ENCODE results near the gene CTSD.
A peak's percentile ranks its signal among the peaks of the same experiment; 100 is the strongest.

Gene CTSD

GRCh38 chr11:1755344-1755691 is 8.4 kb downstream of the CTSD start:
- H3K4me3 Mint-ChIP-seq, result peak overlapping the region; percentile 71
- H3K4me1 Mint-ChIP-seq, result peaks cover 60% of the 10 kb centered on the region
- H3K27me3 Mint-ChIP-seq, result peaks cover 3% of the 10 kb centered on the region
- H3K27ac Mint-ChIP-seq, result no peak overlapping the region
- H3K36me3 Mint-ChIP-seq, result peaks cover 2% of the 10 kb centered on the region
- no peaks in the 10 kb centered on the region for H3K9me3 Mint-ChIP-seq

- Mint-ChIP-seq H3K36me3 (peaks cover 2% of the 10 kb centered on the region), H3K27me3 (peaks cover 9% of the 10 kb centered on the region), H3K9me3 (no peaks in the 10 kb centered on the region), H3K4me1 (peaks cover 62% of the 10 kb centered on the region), H3K4me3 (peak overlapping the region; percentile 30), H3K27ac (no peak overlapping the region)
Observed at GRCh38 chr11:1754376-1755150, 9.2 kb downstream of the CTSD start.

DNA sequence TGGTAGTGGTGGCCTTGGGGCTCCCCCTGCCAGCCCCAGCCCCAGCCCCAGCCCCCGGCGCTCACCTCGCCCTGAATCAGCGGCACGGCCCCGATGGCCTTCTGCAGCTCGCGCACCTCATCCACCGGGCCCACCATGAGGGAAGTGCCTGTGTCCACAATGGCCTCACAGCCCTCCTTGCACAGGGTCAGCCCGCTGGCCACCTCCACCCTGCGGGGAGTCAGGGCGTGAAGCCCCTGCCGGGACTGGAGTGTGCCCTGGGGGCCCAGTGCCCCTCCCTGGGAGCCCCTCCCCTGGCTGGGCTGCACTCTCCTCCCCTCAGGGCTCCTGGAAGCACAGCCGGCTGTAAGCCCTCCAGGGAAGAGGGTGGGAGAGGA is 9.8 kb downstream of the CTSD start:
- no peak overlapping the region for H3K27ac Mint-ChIP-seq
- peaks cover 63% of the 10 kb centered on the region for H3K4me1 Mint-ChIP-seq
- no peaks in the 10 kb centered on the region for H3K9me3 Mint-ChIP-seq
- H3K4me3 Mint-ChIP-seq, result no peak overlapping the region
- H3K27me3 Mint-ChIP-seq, result peaks cover 11% of the 10 kb centered on the region
- H3K36me3 Mint-ChIP-seq, result peaks cover 2% of the 10 kb centered on the region

GRCh38 chr11:1753229-1753928 is 10.3 kb downstream of the CTSD start:
- H3K27ac Mint-ChIP-seq, result no peak overlapping the region

GRCh38 chr11:1752907-1753228 is 10.9 kb downstream of the CTSD start:
- Mint-ChIP-seq H3K36me3 (peaks cover 2% of the 10 kb centered on the region), H3K4me1 (peaks cover 54% of the 10 kb centered on the region), H3K4me3 (no peak overlapping the region), H3K27me3 (peaks cover 11% of the 10 kb centered on the region), H3K27ac (no peak overlapping the region), H3K9me3 (no peaks in the 10 kb centered on the region)

More at GRCh38 chr11:1753229-1753928, 10.3 kb downstream of the CTSD start:
- H3K36me3 Mint-ChIP-seq, result peaks cover 2% of the 10 kb centered on the region
- no peaks in the 10 kb centered on the region for H3K9me3 Mint-ChIP-seq
- H3K4me1 Mint-ChIP-seq, result peaks cover 57% of the 10 kb centered on the region
- H3K4me3 Mint-ChIP-seq, result no peak overlapping the region
- peaks cover 11% of the 10 kb centered on the region for H3K27me3 Mint-ChIP-seq

- Mint-ChIP-seq H3K9me3 (no peaks in the 10 kb centered on the region), H3K27me3 (peaks cover 11% of the 10 kb centered on the region), H3K4me1 (peaks cover 48% of the 10 kb centered on the region), H3K4me3 (no peak overlapping the region), H3K27ac (no peak overlapping the region), H3K36me3 (peaks cover 2% of the 10 kb centered on the region)
Observed at GRCh38 chr11:1751999-1752906, 11.5 kb downstream of the CTSD start.

GRCh38 chr11:1751531-1751921 is 12.2 kb downstream of the CTSD start:
- peaks cover 11% of the 10 kb centered on the region for H3K27me3 Mint-ChIP-seq
- H3K4me1 Mint-ChIP-seq, result peaks cover 41% of the 10 kb centered on the region
- no peak overlapping the region for H3K4me3 Mint-ChIP-seq

GRCh38 chr11:1750840-1751530 is 12.7 kb downstream of the CTSD start:
- Mint-ChIP-seq H3K27me3 (peaks cover 11% of the 10 kb centered on the region), H3K4me3 (no peak overlapping the region), H3K9me3 (no peaks in the 10 kb centered on the region), H3K27ac (no peak overlapping the region), H3K4me1 (peaks cover 36% of the 10 kb centered on the region), H3K36me3 (peaks cover 2% of the 10 kb centered on the region)

More at GRCh38 chr11:1751531-1751921, 12.2 kb downstream of the CTSD start:
- Mint-ChIP-seq H3K9me3 (no peaks in the 10 kb centered on the region), H3K27ac (no peak overlapping the region), H3K36me3 (peaks cover 2% of the 10 kb centered on the region)

DNA sequence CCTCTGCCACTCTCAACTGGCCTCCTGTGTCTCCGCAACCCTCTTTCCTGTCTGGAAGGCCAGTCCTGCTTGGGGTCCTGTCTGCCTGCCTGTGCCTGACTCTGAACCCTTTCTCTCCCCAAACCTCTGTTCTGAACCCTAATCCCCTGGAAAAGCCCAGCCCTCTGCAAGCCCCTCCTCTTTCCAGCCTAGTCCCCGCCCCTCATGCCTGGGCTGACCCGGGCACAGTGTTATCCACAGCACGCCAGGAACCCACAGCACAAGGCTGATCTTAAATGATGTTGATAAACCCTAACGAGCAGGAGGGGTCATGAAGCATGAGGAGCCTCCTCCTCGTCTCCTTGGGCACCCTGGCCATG is 13.3 kb downstream of the CTSD start, which contains the start of gene IFITM10:
TSS of gene IFITM10 (minus strand) at position 115 of the 359 bp plus-strand sequence. CDS start 153 bp downstream, outside the sequence.
- H3K27me3 Mint-ChIP-seq, result peaks cover 11% of the 10 kb centered on the region
- peaks cover 2% of the 10 kb centered on the region for H3K36me3 Mint-ChIP-seq
- peaks cover 31% of the 10 kb centered on the region for H3K4me1 Mint-ChIP-seq
- H3K4me3 Mint-ChIP-seq, result peak within 1 kb of the TSS; percentile 52
- no peak within 1 kb of the TSS for H3K27ac Mint-ChIP-seq
- H3K9me3 Mint-ChIP-seq, result no peaks in the 10 kb centered on the region

DNA sequence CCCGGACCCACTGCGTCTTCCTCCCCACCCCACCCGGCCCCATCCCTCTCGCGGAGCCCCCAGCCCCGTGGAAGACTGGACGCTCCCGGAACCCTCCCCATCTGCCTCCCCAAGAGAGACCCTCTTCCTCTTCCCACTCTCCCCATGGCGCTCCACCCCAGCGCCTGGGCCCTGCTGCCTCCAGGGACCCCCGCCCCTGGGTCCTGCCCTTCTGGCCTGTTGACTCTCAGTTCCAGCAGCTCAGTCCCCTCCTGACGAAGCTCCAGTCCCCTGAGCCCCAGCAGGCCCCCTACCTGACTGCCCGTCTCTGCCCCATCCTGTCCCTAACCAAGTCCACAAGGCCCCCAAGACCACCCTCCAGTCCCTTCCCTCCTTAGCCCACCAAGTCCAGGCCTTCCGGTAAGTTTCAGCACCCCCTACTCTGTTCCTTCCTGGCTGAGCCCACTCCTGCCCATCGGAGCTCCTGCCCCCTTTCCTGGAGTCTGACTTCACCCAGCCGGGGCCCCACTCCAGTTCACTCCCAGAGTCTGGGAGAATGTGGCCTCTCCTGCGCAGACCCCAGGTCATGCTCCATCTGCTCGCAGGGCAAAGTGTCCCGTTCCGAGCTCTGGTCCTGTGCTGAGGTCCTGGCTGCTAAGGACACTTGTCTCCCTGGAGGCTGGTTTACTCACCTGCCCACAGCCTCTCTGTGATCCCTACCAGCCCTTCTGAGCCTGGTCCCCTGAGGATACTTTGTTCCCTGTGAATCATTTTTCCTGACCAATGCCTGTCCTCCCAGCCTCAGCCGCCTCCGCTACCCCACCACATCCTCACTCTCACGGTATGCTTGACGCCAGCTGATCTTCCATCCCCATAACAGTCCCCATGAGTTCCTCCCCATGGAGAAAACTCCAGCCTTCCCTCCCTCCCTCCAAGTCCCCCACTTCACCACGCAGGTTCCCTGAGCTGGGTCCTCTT is 14.1 kb downstream of the CTSD start:
- no peak overlapping the region for H3K27ac Mint-ChIP-seq
- H3K36me3 Mint-ChIP-seq, result peaks cover 2% of the 10 kb centered on the region

DNA sequence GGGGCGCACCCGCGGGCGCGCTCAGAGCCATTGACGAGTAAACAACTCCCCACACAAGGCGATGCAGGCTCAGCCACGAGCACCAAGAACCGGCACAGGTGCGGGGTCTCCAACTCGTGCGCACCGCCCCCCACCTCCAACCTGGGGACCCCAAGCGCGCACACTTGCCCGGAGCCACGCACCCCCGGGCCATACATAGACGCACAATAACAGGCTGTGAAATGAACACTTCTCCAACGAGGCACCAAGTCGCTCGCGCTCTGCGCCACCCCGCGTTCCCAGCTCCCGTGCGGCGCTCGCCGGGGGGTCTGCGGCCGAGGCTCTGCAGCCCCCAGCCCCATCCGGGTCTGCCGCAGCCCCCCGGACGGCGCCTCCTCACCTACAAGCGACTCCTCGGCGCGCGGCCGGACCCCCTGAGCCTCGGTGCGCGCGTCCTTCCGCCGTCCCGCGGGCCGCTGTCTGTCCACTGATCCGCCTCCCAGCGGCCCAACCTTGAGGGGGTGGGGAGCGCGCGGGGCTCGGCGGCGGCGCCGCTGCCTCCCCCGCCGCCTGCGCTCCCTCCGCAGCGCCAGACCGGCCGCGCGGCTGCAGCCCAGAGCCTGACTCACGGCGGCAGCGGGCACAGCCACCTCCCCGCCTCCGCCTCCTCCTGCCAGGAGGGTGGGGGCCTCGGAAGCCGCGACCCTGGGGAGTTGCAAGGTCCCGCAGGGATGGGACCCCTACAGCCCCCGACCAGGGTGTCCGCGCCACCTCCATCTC is 14.9 kb downstream of the CTSD start:
- no peak overlapping the region for H3K27ac Mint-ChIP-seq
- H3K9me3 Mint-ChIP-seq, result no peaks in the 10 kb centered on the region
- peaks cover 23% of the 10 kb centered on the region for H3K4me1 Mint-ChIP-seq
- peaks cover 11% of the 10 kb centered on the region for H3K27me3 Mint-ChIP-seq
- no peak overlapping the region for H3K4me3 Mint-ChIP-seq
- H3K36me3 Mint-ChIP-seq, result peaks cover 2% of the 10 kb centered on the region

More for the DNA sequence above, 14.1 kb downstream of the CTSD start:
- Mint-ChIP-seq H3K4me1 (peaks cover 23% of the 10 kb centered on the region), H3K4me3 (peak overlapping the region; percentile 52), H3K27me3 (peaks cover 11% of the 10 kb centered on the region), H3K9me3 (no peaks in the 10 kb centered on the region)

- no peaks in the 10 kb centered on the region for H3K9me3 Mint-ChIP-seq
- peaks cover 11% of the 10 kb centered on the region for H3K27me3 Mint-ChIP-seq
- peaks cover under 1% of the 10 kb centered on the region for H3K36me3 Mint-ChIP-seq
- no peak overlapping the region for H3K4me3 Mint-ChIP-seq
- peaks cover 20% of the 10 kb centered on the region for H3K4me1 Mint-ChIP-seq
- no peak overlapping the region for H3K27ac Mint-ChIP-seq
Observed at GRCh38 chr11:1747753-1748635, 15.7 kb downstream of the CTSD start.
